Suprapubic skin (tissue), 4 donors: ENCODE results near the gene RPL18A. TPM values are rescaled to one million over a fixed set of nuclear protein-coding genes. Genes with fewer than 3 reads are reported as not detected.

ENCODE experiments used
- DNase-seq, 2 donors: peaks; one replicate each; pipeline ENCODE4 v3.0.0-alpha.2; 2019; ENCODE audit warnings: low spot score in 2 of 2
- H3K27ac ChIP-seq: fragments of 200-600 bp; sonication (generic); one replicate; pipeline ENCODE4 v1.5.1; 2019
- H3K27me3 ChIP-seq: fragments of 200-600 bp; sonication (generic); one replicate; pipeline ENCODE4 v1.5.1; 2019
- H3K36me3 ChIP-seq: fragments of 200-600 bp; sonication (generic); one replicate; pipeline ENCODE4 v1.5.1; 2019
- H3K4me1 ChIP-seq: fragments of 200-600 bp; sonication (generic); one replicate; pipeline ENCODE4 v1.5.1; 2019
- H3K4me3 ChIP-seq: fragments of 200-600 bp; sonication (generic); one replicate; pipeline ENCODE4 v1.5.1; 2019; ENCODE audit warnings: mild to moderate bottlenecking
- H3K9me3 ChIP-seq: fragments of 200-600 bp; sonication (generic); one replicate; pipeline ENCODE4 v1.5.1; 2019
- EP300 ChIP-seq: sonication (generic); formaldehyde crosslinking; IDR thresholded peaks from one replicate; pipeline ENCODE4 v1.6.1; 2017; ENCODE audit warnings: antibody characterized with exemption
- POLR2A ChIP-seq, 2 donors: fragments of 450-650 bp; IDR thresholded peaks; one replicate each; pipeline ENCODE4 v1.6.1; 2017; ENCODE audit warnings: antibody characterized with exemption in 2 of 2, mild to moderate bottlenecking in 2 of 2, moderate library complexity in 2 of 2
- POLR2AphosphoS5 ChIP-seq, 3 donors: sonication (generic); formaldehyde crosslinking; IDR thresholded peaks; one replicate each; pipeline ENCODE4 v1.6.1; 2017; ENCODE audit warnings: antibody characterized with exemption in 3 of 3
- WGBS: methylation state at CpG from one replicate; pipeline ENCODE4 v1.1.5; 2018; 5-methylcytosine and 5-hydroxymethylcytosine counted together
- total RNA-seq, 4 donors: library from RNA; depleted of rRNA; stranded (reverse); fragments of >200 nt; gene quantifications; one replicate each; pipeline ENCODE4 v1.1.0, GENCODE V29; 2016
- TF ChIP-seq, protein P1 (sequence below), 2 donors: fragments of 200-600 bp in 1 of 2; fragments of 450-650 bp in 1 of 2; sonication (generic) in 1 of 2; IDR thresholded peaks; one replicate each; pipeline ENCODE4 v1.5.1; 2016 to 2019; ENCODE audit warnings: antibody characterized with exemption in 2 of 2, mild to moderate bottlenecking in 1 of 2, moderate library complexity in 1 of 2

The RPL18A gene
- total RNA-seq, 4 donors from 2014 or later: 1,229 to 2,185 (median 2,114) TPM

- WGBS: 18% methylated on average over 32 of the region's 56 CpGs
- Histone ChIP-seq H3K4me1 (peaks cover 15% of the 10 kb centered on the region), H3K4me3 (peak overlapping the region; percentile 26), H3K9me3 (no peaks in the 10 kb centered on the region), H3K36me3 (peaks cover 4% of the 10 kb centered on the region), H3K27me3 (peaks cover 20% of the 10 kb centered on the region), H3K27ac (no peak overlapping the region)
- DNase-seq: peak in 1 of 2 donors; percentile 77
- TF ChIP-seq POLR2AphosphoS5 (IDR thresholded peaks at IDR 0.05) (no peak), EP300 (no peak), POLR2A (IDR thresholded peaks at IDR 0.05) (no peak)
- TF ChIP-seq, protein P1, sequence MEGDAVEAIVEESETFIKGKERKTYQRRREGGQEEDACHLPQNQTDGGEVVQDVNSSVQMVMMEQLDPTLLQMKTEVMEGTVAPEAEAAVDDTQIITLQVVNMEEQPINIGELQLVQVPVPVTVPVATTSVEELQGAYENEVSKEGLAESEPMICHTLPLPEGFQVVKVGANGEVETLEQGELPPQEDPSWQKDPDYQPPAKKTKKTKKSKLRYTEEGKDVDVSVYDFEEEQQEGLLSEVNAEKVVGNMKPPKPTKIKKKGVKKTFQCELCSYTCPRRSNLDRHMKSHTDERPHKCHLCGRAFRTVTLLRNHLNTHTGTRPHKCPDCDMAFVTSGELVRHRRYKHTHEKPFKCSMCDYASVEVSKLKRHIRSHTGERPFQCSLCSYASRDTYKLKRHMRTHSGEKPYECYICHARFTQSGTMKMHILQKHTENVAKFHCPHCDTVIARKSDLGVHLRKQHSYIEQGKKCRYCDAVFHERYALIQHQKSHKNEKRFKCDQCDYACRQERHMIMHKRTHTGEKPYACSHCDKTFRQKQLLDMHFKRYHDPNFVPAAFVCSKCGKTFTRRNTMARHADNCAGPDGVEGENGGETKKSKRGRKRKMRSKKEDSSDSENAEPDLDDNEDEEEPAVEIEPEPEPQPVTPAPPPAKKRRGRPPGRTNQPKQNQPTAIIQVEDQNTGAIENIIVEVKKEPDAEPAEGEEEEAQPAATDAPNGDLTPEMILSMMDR (IDR thresholded peaks at IDR 0.05): no peak
Observed at GRCh38 chr19:17841810-17842662, 17.7 kb upstream of the RPL18A start.

DNA sequence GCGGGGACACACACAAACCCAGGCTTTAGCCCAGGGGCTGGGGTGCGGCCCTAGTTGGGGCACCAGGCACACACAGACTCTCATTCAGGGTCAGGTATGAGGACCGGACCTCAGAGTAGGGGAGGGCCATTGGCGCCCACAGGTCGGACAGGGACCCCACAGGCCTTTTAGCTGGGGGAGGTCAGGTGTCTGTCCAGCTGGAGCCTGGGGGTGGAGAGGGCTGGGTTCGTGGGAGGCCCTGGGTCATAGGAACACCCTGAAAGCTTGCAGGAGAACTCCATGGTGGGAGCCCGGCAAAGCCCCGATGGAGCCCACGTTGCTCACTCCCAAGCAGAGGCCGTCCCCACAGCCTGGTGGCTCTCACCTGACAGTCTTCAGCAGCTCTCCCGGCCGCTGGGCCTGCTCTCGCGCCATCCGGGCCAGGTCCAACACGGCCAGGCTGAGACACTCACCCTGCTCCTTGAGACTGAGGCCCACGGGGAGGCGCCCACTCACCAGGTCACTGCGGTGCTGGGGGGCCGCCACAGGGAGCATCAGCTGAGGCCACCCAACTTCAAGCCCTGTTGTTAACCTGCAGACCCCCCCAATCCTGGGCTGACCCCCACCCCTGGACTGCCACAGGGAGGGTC is 16.9 kb upstream of the RPL18A start:
- peaks cover 23% of the 10 kb centered on the region for H3K4me1 ChIP-seq
- 61% methylated on average over 12 of the region's 20 CpGs for WGBS
- H3K9me3 ChIP-seq: no peaks in the 10 kb centered on the region
- H3K27me3 ChIP-seq: peaks cover 20% of the 10 kb centered on the region
- H3K4me3 ChIP-seq: peak overlapping the region; percentile 26
- no peak for DNase-seq
- peaks cover 4% of the 10 kb centered on the region for H3K36me3 ChIP-seq
- no peak for TF ChIP-seq POLR2AphosphoS5 (IDR thresholded peaks at IDR 0.05)
- no peak for TF ChIP-seq POLR2A (IDR thresholded peaks at IDR 0.05)
- TF ChIP-seq, protein P1 (IDR thresholded peaks at IDR 0.05): no peak
- TF ChIP-seq EP300: no peak
- H3K27ac ChIP-seq: no peak overlapping the region

- H3K9me3 ChIP-seq: no peaks in the 10 kb centered on the region
- no peak for DNase-seq
- no peak overlapping the region for H3K27ac ChIP-seq
- H3K27me3 ChIP-seq: peaks cover 20% of the 10 kb centered on the region
- TF ChIP-seq POLR2AphosphoS5 (IDR thresholded peaks at IDR 0.05): no peak
- TF ChIP-seq, protein P1 (IDR thresholded peaks at IDR 0.05): no peak
- TF ChIP-seq POLR2A (IDR thresholded peaks at IDR 0.05): no peak
- no peak for TF ChIP-seq EP300
- 68% methylated on average over 4 of the region's 9 CpGs for WGBS
- H3K4me3 ChIP-seq: no peak overlapping the region
- H3K36me3 ChIP-seq: peaks cover 4% of the 10 kb centered on the region
- H3K4me1 ChIP-seq: peaks cover 29% of the 10 kb centered on the region
Observed at GRCh38 chr19:17843292-17843827, 16.4 kb upstream of the RPL18A start.

DNA sequence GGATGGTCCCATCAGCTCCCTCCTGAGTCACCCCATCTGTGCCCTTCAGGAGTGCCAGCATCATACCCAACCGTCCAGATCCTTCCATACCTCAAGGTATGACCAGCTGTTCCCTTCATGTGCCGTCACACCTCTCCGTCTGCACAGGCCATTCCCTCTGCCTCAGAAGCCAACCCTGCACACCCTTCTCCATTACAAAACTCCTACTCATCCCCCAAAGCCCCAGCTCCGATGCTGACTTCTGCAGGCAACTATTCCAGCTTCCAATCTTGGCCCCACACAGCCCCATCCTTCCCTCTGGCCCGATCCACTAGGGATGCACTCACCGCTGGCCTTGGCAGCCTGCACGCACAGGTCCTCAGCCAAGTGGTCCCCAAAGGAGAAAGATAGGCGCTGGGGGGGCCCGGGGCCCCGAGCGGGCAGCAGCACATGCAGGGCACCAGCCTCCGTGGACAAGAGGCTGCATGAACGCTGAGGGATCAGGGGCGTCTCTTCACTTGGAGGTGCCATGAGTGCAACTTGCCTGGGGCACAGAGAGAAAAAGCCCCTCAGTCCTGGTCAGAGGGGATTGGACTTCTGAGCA is 15.7 kb upstream of the RPL18A start:
- TF ChIP-seq POLR2AphosphoS5 (IDR thresholded peaks at IDR 0.05): no peak
- TF ChIP-seq EP300: no peak
- no peak for TF ChIP-seq POLR2A (IDR thresholded peaks at IDR 0.05)
- TF ChIP-seq, protein P1 (IDR thresholded peaks at IDR 0.05): no peak
- H3K27ac ChIP-seq: no peak overlapping the region
- no peak for DNase-seq
- H3K4me1 ChIP-seq: peaks cover 34% of the 10 kb centered on the region
- H3K9me3 ChIP-seq: no peaks in the 10 kb centered on the region
- 81% methylated on average over 6 of the region's 14 CpGs for WGBS
- H3K4me3 ChIP-seq: no peak overlapping the region
- peaks cover 2% of the 10 kb centered on the region for H3K36me3 ChIP-seq
- H3K27me3 ChIP-seq: peaks cover 20% of the 10 kb centered on the region
